Heart right ventricle (tissue), 16 donors: ENCODE measurements around the gene METTL9. TPM values are rescaled to one million over a fixed set of nuclear protein-coding genes. Genes with fewer than 3 reads are reported as not detected.
"Not testable (repeated sequence)": the region's sequence is repeated elsewhere in the genome, so short reads cannot be mapped to it uniquely, and the experiment has no call there.

Experiments
- ATAC-seq, 8 donors: fragments of 200-7000 bp; cut with Tn5 transposase; one replicate each; pipeline ENCODE4 v1.9.1; 2020; ENCODE audit warnings: mild to moderate bottlenecking in 8 of 8, moderate library complexity in 8 of 8, moderate number of reproducible peaks in 1 of 8
- DNase-seq, 2 donors: peaks; one replicate each; pipeline ENCODE4 v3.0.0-alpha.2; 2020
- H3K27ac ChIP-seq, 10 donors: fragments of 200-600 bp; sonication (generic) in 2 of 10; one replicate each; pipeline versions ENCODE4 v1.5.0 to v1.8.0; 2020 to 2022; ENCODE audit warnings: mild to moderate bottlenecking in 3 of 10
- H3K27me3 ChIP-seq, 7 donors: fragments of 200-600 bp; one replicate each; pipeline ENCODE4 v1.8.0; 2021 to 2022; ENCODE audit warnings: mild to moderate bottlenecking in 2 of 7
- H3K36me3 ChIP-seq, 9 donors: fragments of 200-600 bp; sonication (generic) in 1 of 9; one replicate each; pipeline versions ENCODE4 v1.5.0 to v1.8.0; 2020 to 2022; ENCODE audit warnings: mild to moderate bottlenecking in 2 of 9
- H3K4me1 ChIP-seq, 9 donors: fragments of 200-600 bp; sonication (generic) in 1 of 9; one replicate each; pipeline versions ENCODE4 v1.5.0 to v1.8.0; 2020 to 2022; ENCODE audit warnings: mild to moderate bottlenecking in 4 of 9
- H3K4me3 ChIP-seq, 10 donors: fragments of 200-600 bp; sonication (generic) in 2 of 10; one replicate each; pipeline versions ENCODE4 v1.5.0 to v1.8.0; 2020 to 2022; ENCODE audit warnings: mild to moderate bottlenecking in 7 of 10, moderate library complexity in 2 of 10
- H3K9me3 ChIP-seq, 11 donors: fragments of 200-600 bp in 10 of 11; sonication (generic) in 2 of 11; one replicate each; pipeline versions ENCODE4 v1.5.0 to v1.8.0; 2013 to 2022; ENCODE audit warnings: mild to moderate bottlenecking in 2 of 11, control low read depth in 1 of 11, moderate library complexity in 1 of 11
- CTCF ChIP-seq, 9 donors: fragments of 200-600 bp; sonication (generic) in 2 of 9; IDR thresholded peaks; one replicate each; pipeline versions ENCODE4 v1.5.0 to v1.8.0; 2021 to 2022; ENCODE audit warnings: antibody characterized with exemption in 9 of 9, mild to moderate bottlenecking in 5 of 9, moderate library complexity in 1 of 9
- WGBS, 2 donors: extraction: QIAGEN DNeasy Blood & Tissue Kit; methylation state at CpG; one replicate each; pipeline ENCODE4 v1.1.7; 2013; ENCODE audit warnings: inconsistent platforms in 1 of 2; 5-methylcytosine and 5-hydroxymethylcytosine counted together
- intact Hi-C, 10 donors: fragments of 100-400 bp; cut with DNase I; formaldehyde crosslinking; loops; one replicate each; pipeline versions ENCODE4 v1.11.1 to v1.14.2; 2022
- polyA plus RNA-seq, 2 donors: library from polyadenylated mRNA; stranded (reverse); fragments of 200-250 nt; gene quantifications; one replicate each; pipeline ENCODE4 v1.2.3, GENCODE V29; 2013
- total RNA-seq, 10 donors: library from RNA; stranded (reverse); fragmentation: NEBNext Ultra II Directional in 3 of 10; extraction: Animal tissue kit (Norgen Biotek cat#: 25700) in 3 of 10; gene quantifications; one replicate each; pipeline versions ENCODE4 v1.2.1 to v1.2.4, GENCODE V29; 2021 to 2023
- donor health status: Arrhythmogenic right ventricular cardiomyopathy.
- donor health status: ischemic (EF 13 %, LVEDD 7.1; RV severe dilation, severe dysfunction).
- donor health status: healthy with polysubstance abuse.
- donor health status: DM: no; HTN: yes; CAD: no.
- donor health status: DM: no; HTN: no; CAD: no.
- donor health status: ischemic (EF 25% LVEDD 6.9; RV normal size, moderate dysfunction).
- donor health status: ischemic (EF 25% LVEDD 5.7; RV mildly dilated, moderate dysfunction).
- donor health status: healthy.
- donor health status: DM: yes; HTN: yes; CAD: no.
- donor health status: Ischemic cardiomyopathy.
- donor health status: ischemic (EF 35%, LVEDD 5.7; RV mildly dilated, moderate dysfunction).
- donor health status: nonischemic (EF 11% LVEDD 7.7; RV severe dilation, severe dysfunction).
- donor health status: DM: yes; HTN: yes; CAD: no.
- donor health status: PGD.
- donor health status: ischemic (EF 29% LVEDD 5.4; RV normal size, mild dysfunction).
- donor health status: nonischemic (EF 23%, LVEDD 6.1; RV moderate dilation, normal function).

The METTL9 gene
- total and polyA plus RNA-seq, 12 donors, result 11.9 to 66.0 (median 51.4) TPM

GRCh38 chr16:21574372-21574771 lies 25.0 kb upstream of the METTL9 start:
- Histone ChIP-seq H3K9me3 (peaks cover 0 to 4% (median 0%) of the 10 kb centered on the region in 11 donors), H3K27ac (no peak overlapping the region), H3K36me3 (no peaks in the 10 kb centered on the region), H3K4me1 (peaks cover 0 to 4% (median 0%) of the 10 kb centered on the region in 9 donors), H3K27me3 (peaks cover 0 to 8% (median 0%) of the 10 kb centered on the region in 7 donors), H3K4me3 (no peak overlapping the region)
- intact Hi-C loops, result no loop called here
- WGBS, 2 donors, result 77% methylated on average over 4 of the region's 4 CpGs
- no peak for ATAC-seq
- no peak for TF ChIP-seq CTCF (IDR thresholded peaks at IDR 0.05)
- DNase-seq, result no peak

GRCh38 chr16:21576323-21576722 lies 23.1 kb upstream of the METTL9 start:
- 88 to 96% methylated on average over 2 of the region's 2 CpGs for WGBS, 2 donors
- H3K27ac ChIP-seq, H3K4me1 ChIP-seq, H3K36me3 ChIP-seq, H3K4me3 ChIP-seq, DNase-seq, H3K9me3 ChIP-seq, ATAC-seq, H3K27me3 ChIP-seq, intact Hi-C loops: not testable (repeated sequence)

- intact Hi-C loops, result not testable (repeated sequence)
- 89% methylated on average over 2 of the region's 2 CpGs for WGBS, 2 donors
Observed at GRCh38 chr16:21577487-21577886, 21.9 kb upstream of the METTL9 start.

GRCh38 chr16:21578311-21578710 lies 21.1 kb upstream of the METTL9 start:
- 93 to 94% methylated on average over 5 of the region's 5 CpGs for WGBS, 2 donors
- H3K36me3 ChIP-seq, H3K4me3 ChIP-seq, H3K27me3 ChIP-seq, intact Hi-C loops, ATAC-seq, H3K27ac ChIP-seq, DNase-seq, H3K4me1 ChIP-seq, H3K9me3 ChIP-seq: not testable (repeated sequence)

More at GRCh38 chr16:21577487-21577886, 21.9 kb upstream of the METTL9 start:
- H3K4me3 ChIP-seq, ATAC-seq, H3K4me1 ChIP-seq, H3K9me3 ChIP-seq, DNase-seq, H3K27me3 ChIP-seq, H3K27ac ChIP-seq, H3K36me3 ChIP-seq: not testable (repeated sequence)

GRCh38 chr16:21580131-21580530 lies 19.2 kb upstream of the METTL9 start:
- not testable (repeated sequence) for ATAC-seq, H3K27me3 ChIP-seq, H3K27ac ChIP-seq, DNase-seq, H3K4me1 ChIP-seq, H3K36me3 ChIP-seq, H3K9me3 ChIP-seq, H3K4me3 ChIP-seq
- intact Hi-C loops, result loop anchor here in 6 of 10 donors (2.0 to 10.0 kb wide), 6 partner anchors 55 to 1119 kb away; no protein-coding TSS in a partner anchor
- WGBS, 2 donors, result 91 to 92% methylated on average over 6 of the region's 6 CpGs

GRCh38 chr16:21580807-21581206 lies 18.6 kb upstream of the METTL9 start:
- ATAC-seq, result no peak
- 83 to 87% methylated on average over 2 of the region's 2 CpGs for WGBS, 2 donors
- intact Hi-C loops, result loop anchor here in 6 of 10 donors (1.0 to 10.0 kb wide), 7 partner anchors 54 to 1118 kb away; no protein-coding TSS in a partner anchor

More at GRCh38 chr16:21580807-21581206, 18.6 kb upstream of the METTL9 start:
- H3K27me3 ChIP-seq, result no peaks in the 10 kb centered on the region
- DNase-seq, result no peak
- peaks cover 0 to 5% (median 0%) of the 10 kb centered on the region in 9 donors for H3K4me1 ChIP-seq
- TF ChIP-seq CTCF (IDR thresholded peaks at IDR 0.05), result no peak
- peaks cover 0 to 4% (median 0%) of the 10 kb centered on the region in 11 donors for H3K9me3 ChIP-seq
- H3K4me3 ChIP-seq, result no peak overlapping the region
- H3K27ac ChIP-seq, result no peak overlapping the region
- H3K36me3 ChIP-seq, result no peaks in the 10 kb centered on the region
